Measurements from ENCODE around the gene ZNRF2.
A peak's percentile ranks its signal among the peaks of the same experiment; 100 is the strongest.

The ZNRF2 gene

DNA sequence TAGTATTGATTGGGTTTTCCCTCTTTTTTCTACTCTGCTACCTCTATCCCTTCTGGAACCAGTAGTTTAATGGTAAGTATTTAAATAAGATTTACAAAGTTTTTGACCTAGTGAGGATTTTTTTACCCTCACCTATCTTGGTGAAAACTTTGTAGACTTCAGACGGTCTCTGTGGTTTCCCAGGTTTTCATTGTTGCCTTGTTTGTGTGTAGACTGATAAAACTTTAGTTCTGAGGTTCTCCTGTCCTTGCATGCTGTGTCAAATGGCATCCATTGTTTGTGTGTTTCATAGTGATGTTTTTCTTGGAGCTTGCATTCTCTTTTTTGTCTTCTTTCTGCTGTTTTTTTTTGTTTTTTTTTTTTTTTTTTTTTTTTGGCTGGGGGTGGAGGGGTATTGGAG, 22.6 kb downstream of the ZNRF2 start:
- Histone ChIP-seq H3K4me3 (ENCODE audit: severe bottlenecking) (no peak overlapping the region), H3K4me1 (ENCODE audit: insufficient read depth, poor library complexity, severe bottlenecking) (peaks cover 34% of the 10 kb centered on the region), H3K9me3 (ENCODE audit: severe bottlenecking) (no peaks in the 10 kb centered on the region), H3K36me3 (ENCODE audit: low read depth) (no peaks in the 10 kb centered on the region; the same call in 1 of the 2 replicates), H3K27ac (ENCODE audit: poor library complexity, severe bottlenecking) (no peak overlapping the region), H3K27me3 (ENCODE audit: insufficient read depth, poor library complexity, severe bottlenecking) (no peaks in the 10 kb centered on the region)
- no peak for ATAC-seq (ENCODE audit: low read depth)
- no peak for DNase-seq (ENCODE audit: low spot score)
- TF ChIP-seq, protein P1, sequence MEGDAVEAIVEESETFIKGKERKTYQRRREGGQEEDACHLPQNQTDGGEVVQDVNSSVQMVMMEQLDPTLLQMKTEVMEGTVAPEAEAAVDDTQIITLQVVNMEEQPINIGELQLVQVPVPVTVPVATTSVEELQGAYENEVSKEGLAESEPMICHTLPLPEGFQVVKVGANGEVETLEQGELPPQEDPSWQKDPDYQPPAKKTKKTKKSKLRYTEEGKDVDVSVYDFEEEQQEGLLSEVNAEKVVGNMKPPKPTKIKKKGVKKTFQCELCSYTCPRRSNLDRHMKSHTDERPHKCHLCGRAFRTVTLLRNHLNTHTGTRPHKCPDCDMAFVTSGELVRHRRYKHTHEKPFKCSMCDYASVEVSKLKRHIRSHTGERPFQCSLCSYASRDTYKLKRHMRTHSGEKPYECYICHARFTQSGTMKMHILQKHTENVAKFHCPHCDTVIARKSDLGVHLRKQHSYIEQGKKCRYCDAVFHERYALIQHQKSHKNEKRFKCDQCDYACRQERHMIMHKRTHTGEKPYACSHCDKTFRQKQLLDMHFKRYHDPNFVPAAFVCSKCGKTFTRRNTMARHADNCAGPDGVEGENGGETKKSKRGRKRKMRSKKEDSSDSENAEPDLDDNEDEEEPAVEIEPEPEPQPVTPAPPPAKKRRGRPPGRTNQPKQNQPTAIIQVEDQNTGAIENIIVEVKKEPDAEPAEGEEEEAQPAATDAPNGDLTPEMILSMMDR (IDR thresholded peaks at IDR 0.05; ENCODE audit: poor library complexity, severe bottlenecking), result no peak

DNA sequence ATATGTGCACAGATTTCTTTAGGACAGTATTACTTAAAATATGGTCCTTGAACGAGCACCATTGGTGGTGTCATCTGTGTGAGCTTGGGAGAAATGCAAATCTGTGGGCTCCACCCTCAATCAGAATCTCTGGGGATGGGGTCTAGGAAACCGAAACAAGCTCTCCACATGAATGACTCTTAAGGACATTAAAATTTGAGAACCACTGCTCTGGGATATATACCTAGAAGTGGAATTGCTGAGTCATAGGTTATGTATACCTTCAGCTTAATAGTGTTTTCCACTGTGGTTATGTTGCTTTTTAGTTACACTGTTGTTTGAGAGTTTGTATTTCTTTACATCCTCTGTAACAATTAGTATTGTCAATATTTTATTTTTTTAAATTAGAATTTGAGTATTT, 24.0 kb downstream of the ZNRF2 start:
- Histone ChIP-seq H3K36me3 (ENCODE audit: low read depth) (no peaks in the 10 kb centered on the region), H3K4me3 (ENCODE audit: severe bottlenecking) (no peak overlapping the region), H3K9me3 (ENCODE audit: severe bottlenecking) (no peaks in the 10 kb centered on the region), H3K27me3 (ENCODE audit: insufficient read depth, poor library complexity, severe bottlenecking) (no peaks in the 10 kb centered on the region), H3K27ac (ENCODE audit: poor library complexity, severe bottlenecking) (no peak overlapping the region), H3K4me1 (ENCODE audit: insufficient read depth, poor library complexity, severe bottlenecking) (peaks cover 30% of the 10 kb centered on the region)
- TF ChIP-seq, protein P1 (IDR thresholded peaks at IDR 0.05; ENCODE audit: poor library complexity, severe bottlenecking), result no peak
- peak; percentile 68; the same call in 2 of the 3 replicates for ATAC-seq (ENCODE audit: low read depth)
- no peak for DNase-seq (ENCODE audit: low spot score)

DNA sequence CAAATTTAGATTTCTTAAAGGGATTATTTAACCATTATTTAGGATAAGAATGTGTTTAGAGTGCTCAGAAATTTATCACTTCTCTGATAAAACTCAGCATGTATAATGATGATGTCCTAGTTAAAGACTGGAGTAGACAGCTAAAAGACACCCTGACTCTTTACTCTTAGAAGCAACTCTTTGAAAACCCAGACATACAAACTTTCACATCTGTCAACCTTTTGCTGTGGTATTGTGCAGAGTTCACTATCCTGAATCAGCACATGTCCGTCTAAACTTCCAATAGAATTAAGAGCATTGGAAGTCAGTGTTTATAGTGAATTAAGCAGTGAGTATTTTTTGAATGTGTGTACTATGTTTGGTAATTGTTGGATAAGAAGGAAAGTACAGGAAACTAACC, 24.9 kb downstream of the ZNRF2 start:
- H3K27ac ChIP-seq (ENCODE audit: poor library complexity, severe bottlenecking), result no peak overlapping the region
- no peak for ATAC-seq (ENCODE audit: low read depth)

DNA sequence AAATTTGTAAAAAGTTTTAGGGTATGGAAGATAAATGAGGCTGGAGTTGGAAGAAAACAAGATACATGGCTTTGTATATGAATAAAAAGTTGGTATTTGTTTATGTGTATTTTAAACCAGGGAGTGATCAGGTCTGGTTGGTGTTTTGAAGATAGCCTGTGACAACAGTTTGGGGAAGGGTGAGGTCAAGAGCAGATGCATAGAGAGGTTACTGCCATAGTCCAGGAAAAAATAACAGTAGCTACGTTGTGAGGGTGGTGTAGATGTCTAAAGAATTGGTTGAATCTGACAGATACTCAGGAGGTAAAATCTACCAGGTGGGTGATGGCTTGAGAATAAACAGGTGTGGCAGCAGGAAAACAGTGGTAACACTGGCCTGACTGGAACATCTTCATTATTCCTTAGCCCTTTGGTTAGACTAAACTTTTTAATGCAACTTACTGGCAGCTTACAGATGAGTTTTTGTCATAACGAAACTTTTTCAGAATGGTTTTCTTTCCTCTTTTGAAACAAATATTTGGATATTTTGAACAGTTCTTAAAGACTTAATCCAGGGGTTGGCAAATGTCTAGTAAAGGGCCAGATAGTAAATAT, 25.5 kb downstream of the ZNRF2 start:
- no peak overlapping the region for H3K4me3 ChIP-seq (ENCODE audit: severe bottlenecking)
- no peaks in the 10 kb centered on the region for H3K9me3 ChIP-seq (ENCODE audit: severe bottlenecking)
- H3K36me3 ChIP-seq (ENCODE audit: low read depth), result no peaks in the 10 kb centered on the region
- TF ChIP-seq, protein P1 (IDR thresholded peaks at IDR 0.05; ENCODE audit: poor library complexity, severe bottlenecking), result no peak
- ATAC-seq (ENCODE audit: low read depth) (no peak), DNase-seq (ENCODE audit: low spot score) (no peak)
- H3K27me3 ChIP-seq (ENCODE audit: insufficient read depth, poor library complexity, severe bottlenecking), result no peaks in the 10 kb centered on the region
- H3K27ac ChIP-seq (ENCODE audit: poor library complexity, severe bottlenecking), result no peak overlapping the region
- peaks cover 29% of the 10 kb centered on the region for H3K4me1 ChIP-seq (ENCODE audit: insufficient read depth, poor library complexity, severe bottlenecking)

More for the DNA sequence above, 24.9 kb downstream of the ZNRF2 start:
- no peak for DNase-seq (ENCODE audit: low spot score)
- Histone ChIP-seq H3K36me3 (ENCODE audit: low read depth) (no peaks in the 10 kb centered on the region), H3K27me3 (ENCODE audit: insufficient read depth, poor library complexity, severe bottlenecking) (no peaks in the 10 kb centered on the region), H3K9me3 (ENCODE audit: severe bottlenecking) (no peaks in the 10 kb centered on the region), H3K4me3 (ENCODE audit: severe bottlenecking) (no peak overlapping the region), H3K4me1 (ENCODE audit: insufficient read depth, poor library complexity, severe bottlenecking) (peaks cover 30% of the 10 kb centered on the region)
- TF ChIP-seq, protein P1 (IDR thresholded peaks at IDR 0.05; ENCODE audit: poor library complexity, severe bottlenecking), result no peak

DNA sequence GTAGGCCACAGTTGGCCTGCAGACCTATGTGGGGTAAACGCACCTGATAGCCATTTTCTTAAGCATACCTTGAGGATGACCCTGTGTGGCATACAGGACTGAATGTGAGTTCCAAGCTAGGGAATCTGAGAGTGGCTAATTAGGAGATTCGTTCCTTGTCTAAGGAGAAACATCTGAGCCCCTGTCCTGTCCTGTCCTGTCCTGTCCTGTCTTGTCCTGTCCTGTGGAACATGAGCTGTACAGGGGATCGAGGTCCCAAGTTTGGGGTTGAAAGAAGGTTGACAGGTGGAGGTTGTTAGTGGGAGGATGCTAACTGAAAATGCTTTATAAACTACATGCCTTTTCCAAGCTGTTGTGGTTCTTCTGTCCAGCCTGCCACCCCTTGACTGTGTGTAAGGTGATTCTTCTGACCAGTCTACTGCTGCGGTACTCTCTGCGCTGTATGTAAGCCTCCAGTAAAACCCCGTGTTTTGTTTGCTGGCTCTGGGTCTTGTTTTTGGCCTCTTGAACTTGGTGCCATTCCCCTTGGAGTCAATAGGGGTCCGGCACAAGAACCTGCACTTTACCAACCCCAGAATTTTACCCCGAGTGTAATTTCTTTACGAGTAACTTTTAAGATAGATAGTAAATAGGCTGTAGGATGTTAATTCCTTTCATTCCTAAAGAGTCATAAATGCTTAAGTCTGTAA, 26.4 kb downstream of the ZNRF2 start:
- H3K27ac ChIP-seq (ENCODE audit: poor library complexity, severe bottlenecking), result no peak overlapping the region

More for the DNA sequence above, 26.4 kb downstream of the ZNRF2 start:
- no peak for DNase-seq (ENCODE audit: low spot score)
- no peak overlapping the region for H3K4me3 ChIP-seq (ENCODE audit: severe bottlenecking)
- no peaks in the 10 kb centered on the region for H3K9me3 ChIP-seq (ENCODE audit: severe bottlenecking)
- ATAC-seq (ENCODE audit: low read depth), result 0 out of 3 replicates have a peak, but pooled peaks have one; percentile 11
- peaks cover 23% of the 10 kb centered on the region for H3K4me1 ChIP-seq (ENCODE audit: insufficient read depth, poor library complexity, severe bottlenecking)
- no peaks in the 10 kb centered on the region for H3K27me3 ChIP-seq (ENCODE audit: insufficient read depth, poor library complexity, severe bottlenecking)
- TF ChIP-seq, protein P1 (IDR thresholded peaks at IDR 0.05; ENCODE audit: poor library complexity, severe bottlenecking), result no peak
- no peaks in the 10 kb centered on the region for H3K36me3 ChIP-seq (ENCODE audit: low read depth)
